Type B pancreatic cell (in vitro differentiated cells): ENCODE measurements around the gene PLGRKT. TPM values are rescaled to one million over a fixed set of nuclear protein-coding genes. Genes with fewer than 3 reads are reported as not detected.
"Not testable (repeated sequence)": the region's sequence is repeated elsewhere in the genome, so short reads cannot be mapped to it uniquely, and the experiment has no call there.

ENCODE experiments used
- DNase-seq: peaks from one replicate; pipeline ENCODE4 v3.0.0; 2021; ENCODE audit warnings: mixed read lengths; ENCODE audit not compliant: unreplicated experiment; ENCODE audit errors: extremely low spot score
- H3K27ac Mint-ChIP-seq: 2 replicates; pipeline ENCODE4 v1.8.0; 2021; ENCODE audit warnings: mild to moderate bottlenecking, mixed read lengths
- H3K27me3 Mint-ChIP-seq: 2 replicates; pipeline ENCODE4 v1.8.0; 2021; ENCODE audit warnings: mixed read lengths
- H3K36me3 Mint-ChIP-seq: 2 replicates; pipeline ENCODE4 v1.8.0; 2021; ENCODE audit warnings: mixed read lengths
- H3K4me1 Mint-ChIP-seq: one replicate; pipeline ENCODE4 v1.8.0; 2021; ENCODE audit warnings: mixed read lengths; ENCODE audit not compliant: unreplicated experiment
- H3K4me3 Mint-ChIP-seq: 2 replicates; pipeline ENCODE4 v1.8.0; 2021; ENCODE audit warnings: mild to moderate bottlenecking, mixed read lengths
- H3K9me3 Mint-ChIP-seq: 2 replicates; pipeline ENCODE4 v1.8.0; 2021; ENCODE audit warnings: mixed read lengths
- total RNA-seq: library from RNA; stranded (reverse); gene quantifications from 2 replicates; pipeline ENCODE4 v1.2.1, GENCODE V29; 2021; ENCODE audit warnings: low replicate concordance
- TF ChIP-seq, protein P1 (sequence below): fragments of 200-600 bp; sonication (generic); conservative IDR thresholded peaks from 2 replicates; pipeline ENCODE4 v1.5.0; 2021; ENCODE audit warnings: antibody characterized with exemption, mild to moderate bottlenecking

PLGRKT gene
- total RNA-seq, 1 donor from 2014 or later: 25.6 TPM

DNA sequence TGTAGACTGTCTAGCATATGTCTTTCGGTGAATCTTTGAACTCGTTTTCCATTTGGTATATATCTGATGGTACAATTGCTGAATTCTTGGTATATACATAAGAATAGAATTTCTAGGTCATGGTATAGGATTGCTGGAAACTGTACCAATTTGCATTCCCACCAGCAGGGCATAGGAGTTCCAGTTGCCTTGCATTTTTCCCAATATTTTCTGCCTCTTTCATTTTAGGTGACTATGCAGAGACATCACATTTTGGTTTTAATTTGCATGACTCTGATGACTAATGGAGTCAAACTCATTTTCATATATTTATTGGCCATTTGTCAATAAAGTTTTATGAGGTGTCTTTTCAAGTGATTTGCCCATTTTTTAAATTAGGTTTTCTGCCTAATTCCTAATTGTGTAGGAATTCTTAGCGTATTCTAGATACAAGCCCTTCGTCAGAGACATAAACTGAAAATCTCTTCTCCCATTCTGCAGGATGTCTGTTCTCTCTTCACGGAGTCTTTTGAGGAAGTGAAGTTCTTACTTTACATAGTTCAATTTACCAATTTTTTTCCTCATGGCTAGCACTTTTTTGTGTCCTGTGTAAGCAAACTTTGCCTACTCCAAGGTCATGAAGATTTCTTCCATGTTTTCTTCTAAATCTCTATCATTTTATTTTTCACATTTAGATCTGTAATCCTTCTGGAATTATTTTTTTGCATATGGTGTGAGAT lies 43.8 kb upstream of the PLGRKT start:
- Mint-ChIP-seq H3K27me3 (no peaks in the 10 kb centered on the region), H3K9me3 (no peaks in the 10 kb centered on the region), H3K27ac (no peak overlapping the region), H3K36me3 (no peaks in the 10 kb centered on the region), H3K4me1 (no peaks in the 10 kb centered on the region), H3K4me3 (no peak overlapping the region)
- TF ChIP-seq, protein P1, sequence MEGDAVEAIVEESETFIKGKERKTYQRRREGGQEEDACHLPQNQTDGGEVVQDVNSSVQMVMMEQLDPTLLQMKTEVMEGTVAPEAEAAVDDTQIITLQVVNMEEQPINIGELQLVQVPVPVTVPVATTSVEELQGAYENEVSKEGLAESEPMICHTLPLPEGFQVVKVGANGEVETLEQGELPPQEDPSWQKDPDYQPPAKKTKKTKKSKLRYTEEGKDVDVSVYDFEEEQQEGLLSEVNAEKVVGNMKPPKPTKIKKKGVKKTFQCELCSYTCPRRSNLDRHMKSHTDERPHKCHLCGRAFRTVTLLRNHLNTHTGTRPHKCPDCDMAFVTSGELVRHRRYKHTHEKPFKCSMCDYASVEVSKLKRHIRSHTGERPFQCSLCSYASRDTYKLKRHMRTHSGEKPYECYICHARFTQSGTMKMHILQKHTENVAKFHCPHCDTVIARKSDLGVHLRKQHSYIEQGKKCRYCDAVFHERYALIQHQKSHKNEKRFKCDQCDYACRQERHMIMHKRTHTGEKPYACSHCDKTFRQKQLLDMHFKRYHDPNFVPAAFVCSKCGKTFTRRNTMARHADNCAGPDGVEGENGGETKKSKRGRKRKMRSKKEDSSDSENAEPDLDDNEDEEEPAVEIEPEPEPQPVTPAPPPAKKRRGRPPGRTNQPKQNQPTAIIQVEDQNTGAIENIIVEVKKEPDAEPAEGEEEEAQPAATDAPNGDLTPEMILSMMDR: peak; percentile 44
- no peak for DNase-seq

DNA sequence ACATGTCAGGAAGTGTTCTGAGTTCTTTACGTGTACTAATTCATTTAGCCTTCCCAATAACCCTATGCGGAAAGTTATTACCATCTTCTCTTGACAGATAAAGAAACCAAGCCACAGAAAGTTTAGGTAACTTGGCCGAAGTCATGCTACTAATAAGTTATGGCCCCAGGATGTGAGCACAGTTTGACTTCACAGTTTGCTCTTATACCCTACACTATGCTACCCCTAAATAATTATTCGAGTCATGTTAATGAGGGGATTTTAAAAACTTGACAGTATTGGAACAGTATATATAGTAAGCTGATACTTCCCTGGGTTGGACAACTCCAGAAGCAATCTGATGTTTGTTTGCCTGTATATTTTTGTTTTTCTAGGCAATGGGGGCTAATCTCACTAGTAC lies 43.2 kb upstream of the PLGRKT start:
- Mint-ChIP-seq H3K4me1 (no peaks in the 10 kb centered on the region), H3K27ac (no peak overlapping the region), H3K36me3 (no peaks in the 10 kb centered on the region), H3K27me3 (no peaks in the 10 kb centered on the region), H3K9me3 (no peaks in the 10 kb centered on the region), H3K4me3 (no peak overlapping the region)
- TF ChIP-seq, protein P1: no peak
- no peak for DNase-seq

DNA sequence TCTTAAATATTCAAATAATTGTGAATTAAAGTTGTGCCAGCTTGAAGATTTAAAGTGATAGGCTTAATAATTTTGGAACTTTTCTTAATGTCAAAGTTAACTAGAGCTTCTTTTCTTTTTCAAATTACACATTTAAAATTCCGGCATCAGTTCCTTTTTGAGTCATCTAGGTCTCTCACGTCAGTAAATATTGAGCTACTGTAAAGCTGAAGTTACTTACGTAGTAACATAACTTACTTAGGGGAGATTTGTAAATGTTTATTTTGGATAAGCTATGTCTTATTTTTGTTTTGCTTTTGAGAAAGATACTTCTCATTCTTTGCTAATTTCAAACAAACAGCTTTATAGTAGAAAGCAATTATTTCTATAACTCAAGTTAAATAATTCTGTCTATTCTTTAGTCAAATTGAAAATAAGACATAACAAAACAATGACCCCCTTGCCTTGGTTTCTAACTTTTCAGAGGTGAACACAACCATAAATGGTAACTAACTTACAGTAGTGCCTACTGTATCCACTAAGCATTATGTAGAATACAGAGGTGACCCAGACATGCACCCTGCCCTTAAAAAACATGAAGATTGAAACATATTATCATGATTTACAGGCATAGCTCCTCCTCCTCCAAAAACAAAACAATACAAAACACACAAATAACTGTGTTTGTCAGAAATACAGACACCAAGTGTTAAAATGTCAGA lies 42.4 kb upstream of the PLGRKT start:
- Mint-ChIP-seq H3K9me3 (no peaks in the 10 kb centered on the region), H3K27me3 (no peaks in the 10 kb centered on the region), H3K4me1 (no peaks in the 10 kb centered on the region), H3K4me3 (no peak overlapping the region), H3K36me3 (no peaks in the 10 kb centered on the region), H3K27ac (no peak overlapping the region)
- TF ChIP-seq, protein P1: no peak
- DNase-seq: no peak

DNA sequence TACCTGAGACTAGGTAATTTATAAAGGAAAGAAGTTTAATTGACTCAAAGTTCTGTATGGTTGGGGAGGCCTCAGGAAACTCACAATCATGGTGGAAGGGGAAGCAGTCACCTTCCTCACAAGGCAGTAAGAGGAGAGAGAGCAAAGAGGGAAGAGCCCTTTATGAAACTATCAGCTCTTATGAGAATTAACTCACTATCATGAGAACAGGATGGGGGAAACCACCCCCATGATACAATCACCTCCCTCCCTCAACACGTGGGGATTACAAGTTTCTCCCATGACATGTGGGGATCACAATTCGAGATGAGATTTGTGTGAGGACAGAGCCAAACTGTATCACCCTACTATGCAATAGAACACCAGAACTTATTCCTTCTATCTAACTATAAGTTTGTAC lies 40.5 kb upstream of the PLGRKT start:
- Mint-ChIP-seq H3K9me3 (no peaks in the 10 kb centered on the region), H3K27ac (no peak overlapping the region), H3K4me3 (no peak overlapping the region), H3K4me1 (no peaks in the 10 kb centered on the region), H3K27me3 (no peaks in the 10 kb centered on the region), H3K36me3 (no peaks in the 10 kb centered on the region)
- TF ChIP-seq, protein P1: no peak
- DNase-seq: no peak

DNA sequence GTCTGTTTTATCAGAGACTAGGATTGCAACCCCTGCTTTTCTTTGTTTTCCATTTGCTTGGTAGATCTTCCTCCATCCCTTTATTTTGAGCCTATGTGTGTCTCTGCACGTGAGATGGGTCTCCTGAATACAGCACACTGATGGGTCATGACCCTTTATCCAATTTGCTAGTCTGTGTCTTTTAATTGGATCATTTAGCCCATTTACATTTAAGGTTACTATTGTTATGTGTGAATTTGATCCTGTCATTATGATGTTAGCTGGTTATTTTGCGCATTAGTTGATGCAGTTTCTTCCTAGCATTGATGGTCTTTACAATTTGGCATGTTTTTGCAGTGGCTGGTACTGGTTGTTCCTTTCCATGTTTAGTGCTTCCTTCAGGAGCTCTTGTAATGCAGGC lies 37.9 kb upstream of the PLGRKT start:
- H3K4me3 Mint-ChIP-seq, DNase-seq, H3K36me3 Mint-ChIP-seq, H3K4me1 Mint-ChIP-seq, H3K9me3 Mint-ChIP-seq, H3K27me3 Mint-ChIP-seq, H3K27ac Mint-ChIP-seq: not testable (repeated sequence)

DNA sequence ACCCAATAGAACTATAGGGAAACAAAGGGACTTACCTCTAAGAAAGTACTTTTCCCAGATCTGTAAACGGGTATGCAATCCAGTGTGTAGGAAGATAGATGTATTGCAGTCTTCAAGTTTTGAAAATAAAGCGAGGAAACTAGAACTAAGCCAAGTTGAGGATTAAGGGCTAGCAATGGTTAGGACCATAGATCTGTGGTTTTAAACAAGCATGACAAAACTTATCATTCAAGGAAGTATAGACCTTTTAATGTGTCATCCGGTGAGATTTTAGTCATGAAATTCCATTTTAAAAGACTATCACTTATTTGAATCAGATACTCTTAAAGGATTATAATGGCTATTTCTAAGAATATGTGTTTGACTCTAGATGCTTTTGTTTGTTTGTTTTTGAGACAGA lies 33.1 kb upstream of the PLGRKT start:
- Mint-ChIP-seq H3K4me1 (no peaks in the 10 kb centered on the region), H3K27ac (no peak overlapping the region), H3K9me3 (no peaks in the 10 kb centered on the region), H3K4me3 (no peak overlapping the region), H3K27me3 (no peaks in the 10 kb centered on the region), H3K36me3 (no peaks in the 10 kb centered on the region)
- TF ChIP-seq, protein P1: no peak
- no peak for DNase-seq
